Suprapubic skin (tissue), 4 donors: Measurements from ENCODE around the gene SLC5A4. TPM values are rescaled to one million over a fixed set of nuclear protein-coding genes. Genes with fewer than 3 reads are reported as not detected.

Experiments
- DNase-seq, 2 donors: peaks; one replicate each; pipeline ENCODE4 v3.0.0-alpha.2; 2019; ENCODE audit warnings: low spot score in 2 of 2
- H3K27ac ChIP-seq: fragments of 200-600 bp; sonication (generic); one replicate; pipeline ENCODE4 v1.5.1; 2019
- H3K27me3 ChIP-seq: fragments of 200-600 bp; sonication (generic); one replicate; pipeline ENCODE4 v1.5.1; 2019
- H3K36me3 ChIP-seq: fragments of 200-600 bp; sonication (generic); one replicate; pipeline ENCODE4 v1.5.1; 2019
- H3K4me1 ChIP-seq: fragments of 200-600 bp; sonication (generic); one replicate; pipeline ENCODE4 v1.5.1; 2019
- H3K4me3 ChIP-seq: fragments of 200-600 bp; sonication (generic); one replicate; pipeline ENCODE4 v1.5.1; 2019; ENCODE audit warnings: mild to moderate bottlenecking
- H3K9me3 ChIP-seq: fragments of 200-600 bp; sonication (generic); one replicate; pipeline ENCODE4 v1.5.1; 2019
- EP300 ChIP-seq: sonication (generic); formaldehyde crosslinking; IDR thresholded peaks from one replicate; pipeline ENCODE4 v1.6.1; 2017; ENCODE audit warnings: antibody characterized with exemption
- POLR2A ChIP-seq, 2 donors: fragments of 450-650 bp; IDR thresholded peaks; one replicate each; pipeline ENCODE4 v1.6.1; 2017; ENCODE audit warnings: antibody characterized with exemption in 2 of 2, mild to moderate bottlenecking in 2 of 2, moderate library complexity in 2 of 2
- POLR2AphosphoS5 ChIP-seq, 3 donors: sonication (generic); formaldehyde crosslinking; IDR thresholded peaks; one replicate each; pipeline ENCODE4 v1.6.1; 2017; ENCODE audit warnings: antibody characterized with exemption in 3 of 3
- WGBS: methylation state at CpG from one replicate; pipeline ENCODE4 v1.1.5; 2018; 5-methylcytosine and 5-hydroxymethylcytosine counted together
- total RNA-seq, 4 donors: library from RNA; depleted of rRNA; stranded (reverse); fragments of >200 nt; gene quantifications; one replicate each; pipeline ENCODE4 v1.1.0, GENCODE V29; 2016
- TF ChIP-seq, protein P1 (sequence below), 2 donors: fragments of 200-600 bp in 1 of 2; fragments of 450-650 bp in 1 of 2; sonication (generic) in 1 of 2; IDR thresholded peaks; one replicate each; pipeline ENCODE4 v1.5.1; 2016 to 2019; ENCODE audit warnings: antibody characterized with exemption in 2 of 2, mild to moderate bottlenecking in 1 of 2, moderate library complexity in 1 of 2

The SLC5A4 gene
- total RNA-seq, 4 donors from 2014 or later = 0.38 TPM; not detected in 3

DNA sequence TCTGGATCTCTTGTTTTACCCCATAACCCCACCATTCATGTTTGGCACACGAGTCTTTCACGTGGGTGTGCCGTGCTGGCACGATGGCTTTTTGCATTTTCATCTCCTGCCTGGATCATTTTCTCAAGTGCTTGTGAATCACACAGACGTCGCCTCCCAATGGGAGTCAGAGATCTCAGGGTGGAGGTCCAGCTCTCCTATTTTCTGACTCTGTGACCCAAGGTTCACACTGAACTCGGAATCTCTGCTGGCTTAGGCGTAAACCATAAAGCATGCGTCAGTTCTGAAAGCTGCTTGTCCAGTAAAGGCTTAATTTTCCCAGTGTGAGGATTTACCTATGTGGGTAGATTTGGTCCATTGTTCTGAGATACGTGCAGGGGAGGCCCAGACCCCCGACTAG is 80.0 kb downstream of the SLC5A4 start:
- peak in 1 of 2 donors; percentile 44 for DNase-seq
- no peaks in the 10 kb centered on the region for H3K36me3 ChIP-seq
- peaks cover 65% of the 10 kb centered on the region for H3K27me3 ChIP-seq
- H3K27ac ChIP-seq = no peak overlapping the region
- 74% methylated on average over 11 of the region's 11 CpGs for WGBS
- H3K9me3 ChIP-seq = no peaks in the 10 kb centered on the region
- no peak overlapping the region for H3K4me3 ChIP-seq
- peaks cover 7% of the 10 kb centered on the region for H3K4me1 ChIP-seq
- TF ChIP-seq, protein P1, sequence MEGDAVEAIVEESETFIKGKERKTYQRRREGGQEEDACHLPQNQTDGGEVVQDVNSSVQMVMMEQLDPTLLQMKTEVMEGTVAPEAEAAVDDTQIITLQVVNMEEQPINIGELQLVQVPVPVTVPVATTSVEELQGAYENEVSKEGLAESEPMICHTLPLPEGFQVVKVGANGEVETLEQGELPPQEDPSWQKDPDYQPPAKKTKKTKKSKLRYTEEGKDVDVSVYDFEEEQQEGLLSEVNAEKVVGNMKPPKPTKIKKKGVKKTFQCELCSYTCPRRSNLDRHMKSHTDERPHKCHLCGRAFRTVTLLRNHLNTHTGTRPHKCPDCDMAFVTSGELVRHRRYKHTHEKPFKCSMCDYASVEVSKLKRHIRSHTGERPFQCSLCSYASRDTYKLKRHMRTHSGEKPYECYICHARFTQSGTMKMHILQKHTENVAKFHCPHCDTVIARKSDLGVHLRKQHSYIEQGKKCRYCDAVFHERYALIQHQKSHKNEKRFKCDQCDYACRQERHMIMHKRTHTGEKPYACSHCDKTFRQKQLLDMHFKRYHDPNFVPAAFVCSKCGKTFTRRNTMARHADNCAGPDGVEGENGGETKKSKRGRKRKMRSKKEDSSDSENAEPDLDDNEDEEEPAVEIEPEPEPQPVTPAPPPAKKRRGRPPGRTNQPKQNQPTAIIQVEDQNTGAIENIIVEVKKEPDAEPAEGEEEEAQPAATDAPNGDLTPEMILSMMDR (IDR thresholded peaks at IDR 0.05) = no peak
- TF ChIP-seq POLR2A (IDR thresholded peaks at IDR 0.05) (no peak), EP300 (no peak), POLR2AphosphoS5 (IDR thresholded peaks at IDR 0.05) (no peak)

Other genes starting within 250 kb of the SLC5A4 start
- gene SLC5A1, start 212.1 kb downstream of the SLC5A4 start, total RNA-seq = 10 to 100 TPM; 11.1 to 31.3 (median 22.3) TPM
- gene C22orf42, start 96.0 kb downstream of the SLC5A4 start, total RNA-seq = not detected
- gene RFPL2, start 50.3 kb downstream of the SLC5A4 start, total RNA-seq = not detected
- gene RFPL3, start 102.5 kb upstream of the SLC5A4 start, total RNA-seq = not detected
- 100 to 1,000 TPM in 2 of 4 donors, 10 to 100 TPM in 2; 75.1 to 117 (median 97.2) TPM for gene RTCB, start 156.9 kb upstream of the SLC5A4 start, total RNA-seq
- 100 to 1,000 TPM in 2 of 4 donors, 10 to 100 TPM in 2; 76.6 to 126 (median 102) TPM for gene BPIFC, start 209.1 kb upstream of the SLC5A4 start, total RNA-seq
- 10 to 100 TPM; 59.8 to 87.9 (median 81.8) TPM for gene FBXO7, start 219.5 kb upstream of the SLC5A4 start, total RNA-seq